Measurements from ENCODE around the gene POLA1. TPM values are rescaled to one million over a fixed set of nuclear protein-coding genes. Genes with fewer than 3 reads are reported as not detected.
"Not testable (repeated sequence)": the region's sequence is repeated elsewhere in the genome, so short reads cannot be mapped to it uniquely, and the experiment has no call there.

The POLA1 gene
- total RNA-seq, 1 donor from 2014 or later, result 8.0 TPM

- DNase-seq, result no peak
- ATAC-seq, result no peak
- intact Hi-C loops (cut with micrococcal nuclease), result no loop called here
Measured at GRCh38 chrX:24860140-24860539, 166.4 kb downstream of the POLA1 start.

- intact Hi-C loops (cut with micrococcal nuclease), result no loop called here
- no peak for ATAC-seq
- DNase-seq, result no peak
Measured at GRCh38 chrX:24862343-24862742, 168.6 kb downstream of the POLA1 start.

GRCh38 chrX:24863779-24864178, 170.1 kb downstream of the POLA1 start:
- ATAC-seq; intact Hi-C loops (cut with micrococcal nuclease); DNase-seq: not testable (repeated sequence)

GRCh38 chrX:24870143-24870542, 176.4 kb downstream of the POLA1 start:
- intact Hi-C loops (cut with micrococcal nuclease), result no loop called here
- ATAC-seq (no peak), DNase-seq (no peak)

GRCh38 chrX:24874604-24875247, 181.0 kb downstream of the POLA1 start:
- ATAC-seq (no peak), DNase-seq (no peak)
- intact Hi-C loops (cut with micrococcal nuclease), result no loop called here

- no peak for ATAC-seq
- DNase-seq, result no peak
- intact Hi-C loops (cut with micrococcal nuclease), result no loop called here
Measured at GRCh38 chrX:24876530-24877287, 183.0 kb downstream of the POLA1 start.

- ATAC-seq (no peak), DNase-seq (no peak)
- intact Hi-C loops (cut with micrococcal nuclease), result no loop called here
Measured at GRCh38 chrX:24877288-24877664, 183.6 kb downstream of the POLA1 start.

- intact Hi-C loops (cut with micrococcal nuclease), result no loop called here
- ATAC-seq (no peak), DNase-seq (no peak)
Measured at GRCh38 chrX:24877854-24878650, 184.3 kb downstream of the POLA1 start.

GRCh38 chrX:24879679-24880078, 186.0 kb downstream of the POLA1 start:
- no peak for ATAC-seq

GRCh38 chrX:24886916-24887315, 193.2 kb downstream of the POLA1 start:
- intact Hi-C loops (cut with micrococcal nuclease), result no loop called here
- no peak for ATAC-seq
- DNase-seq, result no peak

More at GRCh38 chrX:24879679-24880078, 186.0 kb downstream of the POLA1 start:
- intact Hi-C loops (cut with micrococcal nuclease), result no loop called here
- no peak for DNase-seq

- DNase-seq, result no peak
- no peak for ATAC-seq
- intact Hi-C loops (cut with micrococcal nuclease), result no loop called here
Measured at GRCh38 chrX:24890677-24891076, 197.0 kb downstream of the POLA1 start.

GRCh38 chrX:24899391-24899790, 205.7 kb downstream of the POLA1 start:
- DNase-seq (no peak), ATAC-seq (no peak)
- intact Hi-C loops (cut with micrococcal nuclease), result no loop called here

- intact Hi-C loops (cut with micrococcal nuclease), result no loop called here
- peak; percentile 71 for ATAC-seq
- no peak for DNase-seq
Measured at GRCh38 chrX:24900234-24900633, 206.5 kb downstream of the POLA1 start.

- ATAC-seq (no peak), DNase-seq (no peak)
- intact Hi-C loops (cut with micrococcal nuclease), result no loop called here
Measured at GRCh38 chrX:24902806-24903205, 209.1 kb downstream of the POLA1 start.

- intact Hi-C loops (cut with micrococcal nuclease), result no loop called here
- no peak for ATAC-seq
- DNase-seq, result no peak
Measured at GRCh38 chrX:24918715-24919114, 225.0 kb downstream of the POLA1 start.

GRCh38 chrX:24920769-24921168, 227.1 kb downstream of the POLA1 start:
- no peak for DNase-seq
- ATAC-seq, result no peak
- intact Hi-C loops (cut with micrococcal nuclease), result no loop called here

GRCh38 chrX:24925430-24925829, 231.7 kb downstream of the POLA1 start:
- intact Hi-C loops (cut with micrococcal nuclease), result no loop called here
- ATAC-seq (no peak), DNase-seq (no peak)

- intact Hi-C loops (cut with micrococcal nuclease), result no loop called here
- no peak for ATAC-seq
- DNase-seq, result no peak
Measured at GRCh38 chrX:24927372-24927771, 233.7 kb downstream of the POLA1 start.

- DNase-seq (no peak), ATAC-seq (no peak)
- intact Hi-C loops (cut with micrococcal nuclease), result no loop called here
Measured at GRCh38 chrX:24928114-24928513, 234.4 kb downstream of the POLA1 start.

- ATAC-seq, result no peak
- intact Hi-C loops (cut with micrococcal nuclease), result no loop called here
Measured at GRCh38 chrX:24934279-24934678, 240.6 kb downstream of the POLA1 start.

More at GRCh38 chrX:24934279-24934678, 240.6 kb downstream of the POLA1 start:
- no peak for DNase-seq

Data from left ventricle myocardium superior (tissue), 1 donor.